ENCODE results near the gene GLIPR2. TPM values are rescaled to one million over a fixed set of nuclear protein-coding genes. Genes with fewer than 3 reads are reported as not detected.

GLIPR2 gene
- total and polyA plus RNA-seq, 2 of the 13 experiments (the other 11 are each of a cell fraction or from before 2014, with no cell fraction given) = 0.08 to 0.42 TPM

Other genes starting within 250 kb of the GLIPR2 start
- not detected in 2 replicates for gene HRCT1, start 230.5 kb upstream of the GLIPR2 start, total RNA-seq (2016; rRNA removed; fragmentation: Illumina TruSeq; extraction: Trizol)
- 0.13 and 0.44 TPM in 2 replicates for gene HRCT1, start 230.5 kb upstream of the GLIPR2 start, polyA plus RNA-seq (2011; rRNA removed)
- 0.07 TPM in 1 of 2 replicates, not detected in the other for gene SPAAR, start 227.2 kb upstream of the GLIPR2 start, total RNA-seq (2016; rRNA removed; fragmentation: Illumina TruSeq; extraction: Trizol)
- not detected in 2 replicates for gene SPAAR, start 227.2 kb upstream of the GLIPR2 start, polyA plus RNA-seq (2011; rRNA removed)
- gene OR2S2, start 178.6 kb upstream of the GLIPR2 start, total RNA-seq (2016; rRNA removed; fragmentation: Illumina TruSeq; extraction: Trizol) = not detected in 2 replicates
- not detected in 2 replicates for gene OR2S2, start 178.6 kb upstream of the GLIPR2 start, polyA plus RNA-seq (2011; rRNA removed)
- 2.3 and 3.1 TPM in 2 replicates for gene RECK, start 99.8 kb upstream of the GLIPR2 start, total RNA-seq (2016; rRNA removed; fragmentation: Illumina TruSeq; extraction: Trizol)
- gene RECK, start 99.8 kb upstream of the GLIPR2 start, polyA plus RNA-seq (2011; rRNA removed) = 4.8 and 5.1 TPM in 2 replicates
- not detected in 2 replicates for gene CCIN, start 32.7 kb downstream of the GLIPR2 start, total RNA-seq (2016; rRNA removed; fragmentation: Illumina TruSeq; extraction: Trizol)
- not detected in 2 replicates for gene CCIN, start 32.7 kb downstream of the GLIPR2 start, polyA plus RNA-seq (2011; rRNA removed)
- gene CLTA, start 54.2 kb downstream of the GLIPR2 start, total RNA-seq (2016; rRNA removed; fragmentation: Illumina TruSeq; extraction: Trizol) = 222 and 227 TPM in 2 replicates
- 110 and 143 TPM in 2 replicates for gene CLTA, start 54.2 kb downstream of the GLIPR2 start, polyA plus RNA-seq (2011; rRNA removed)
- 24.1 and 38.8 TPM in 2 replicates for gene GNE, start 121.7 kb downstream of the GLIPR2 start, total RNA-seq (2016; rRNA removed; fragmentation: Illumina TruSeq; extraction: Trizol)
- 15.9 and 16.1 TPM in 2 replicates for gene GNE, start 121.7 kb downstream of the GLIPR2 start, polyA plus RNA-seq (2011; rRNA removed)